HG02973 (cell line): ENCODE results near the gene TFB2M.

Experiments used
- ATAC-seq: cut with Tn5 transposase; IDR thresholded peaks from one replicate; pipeline ENCODE4 v1.9.1; 2021; ENCODE audit warnings: moderate library complexity; ENCODE audit not compliant: unreplicated experiment

TFB2M gene

DNA sequence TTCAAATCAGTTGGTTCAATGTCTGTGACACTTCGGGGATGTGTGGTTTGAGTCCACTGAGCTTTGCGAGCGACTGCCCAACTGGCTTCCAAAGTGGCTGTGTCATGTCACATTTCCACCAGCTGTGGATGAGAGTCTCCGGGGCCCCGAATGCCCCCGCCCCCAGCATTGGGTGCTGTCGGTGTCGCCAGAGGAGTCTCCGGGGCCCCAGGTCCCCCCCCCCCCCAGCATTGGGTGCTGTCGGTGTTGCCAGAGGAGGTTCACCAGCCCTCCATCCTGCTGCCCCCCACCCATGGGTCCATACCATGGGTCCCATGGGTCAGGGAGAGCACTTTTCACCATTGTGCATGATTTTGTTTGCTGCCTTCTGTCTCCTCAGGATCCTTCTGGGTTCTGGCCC, 49.9 kb downstream of the TFB2M start:
- ATAC-seq: no peak

DNA sequence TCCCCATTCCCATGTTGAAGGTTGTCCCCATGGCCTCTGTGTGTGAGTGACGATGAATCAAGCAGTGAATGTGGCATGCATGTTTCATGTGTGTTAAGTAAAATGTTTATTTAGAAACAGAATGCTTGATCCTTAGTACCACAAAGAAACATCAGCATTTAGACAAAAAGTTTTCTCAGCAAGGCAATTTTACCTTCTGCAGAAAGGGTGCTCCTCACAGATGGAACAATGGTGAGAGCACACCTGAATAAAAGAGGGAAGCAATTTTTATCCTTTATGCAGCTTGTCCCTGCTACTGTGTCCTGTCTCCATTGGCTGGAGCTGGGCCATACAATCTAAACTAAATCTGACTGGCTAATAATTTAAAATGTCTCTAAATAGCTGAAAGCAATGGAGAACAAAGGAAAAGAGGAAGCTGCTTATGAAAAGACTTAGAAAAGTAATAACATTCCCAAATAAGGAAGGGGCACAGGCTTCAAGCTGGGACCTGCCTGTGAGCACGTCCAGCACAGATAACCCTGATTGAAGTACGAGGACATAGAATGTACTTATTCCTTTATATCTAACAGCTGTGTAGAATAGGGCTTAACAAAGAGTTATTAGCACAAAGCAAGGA, 50.6 kb downstream of the TFB2M start:
- no peak for ATAC-seq

DNA sequence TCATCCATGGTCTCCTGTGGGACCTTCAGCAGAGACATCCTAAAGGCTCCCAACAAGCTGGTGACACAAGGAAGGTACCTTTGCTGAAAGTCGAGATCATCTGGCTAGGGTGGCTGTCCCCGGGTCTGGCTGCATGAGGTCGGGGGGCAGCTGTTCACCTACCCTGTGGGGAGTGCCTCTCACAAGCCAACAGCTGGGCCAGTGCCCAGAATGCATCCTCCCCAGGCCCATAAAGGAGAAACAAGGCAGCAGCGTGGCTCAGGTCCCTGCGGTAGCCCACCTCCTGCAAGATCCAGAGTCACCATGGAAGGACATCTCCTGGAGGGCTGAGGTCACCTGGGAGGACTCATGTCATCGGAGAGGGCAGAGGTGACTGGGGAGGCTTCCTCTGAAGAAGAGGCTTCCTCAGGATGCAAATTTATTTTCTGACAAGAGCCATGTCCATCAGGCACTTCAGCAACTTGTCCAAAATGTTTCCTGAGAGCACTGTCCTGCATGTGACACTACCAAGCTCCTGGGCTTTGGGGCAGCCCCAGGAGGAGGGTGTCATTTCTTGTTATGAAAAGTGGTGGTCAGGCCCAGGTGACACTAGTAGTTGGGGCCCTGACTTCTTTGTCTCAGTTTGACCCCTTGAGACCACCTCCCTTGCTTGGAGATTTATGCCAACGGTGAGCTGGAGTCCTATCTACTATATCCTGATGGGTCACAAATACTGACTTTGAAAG, 52.3 kb downstream of the TFB2M start:
- no peak for ATAC-seq

DNA sequence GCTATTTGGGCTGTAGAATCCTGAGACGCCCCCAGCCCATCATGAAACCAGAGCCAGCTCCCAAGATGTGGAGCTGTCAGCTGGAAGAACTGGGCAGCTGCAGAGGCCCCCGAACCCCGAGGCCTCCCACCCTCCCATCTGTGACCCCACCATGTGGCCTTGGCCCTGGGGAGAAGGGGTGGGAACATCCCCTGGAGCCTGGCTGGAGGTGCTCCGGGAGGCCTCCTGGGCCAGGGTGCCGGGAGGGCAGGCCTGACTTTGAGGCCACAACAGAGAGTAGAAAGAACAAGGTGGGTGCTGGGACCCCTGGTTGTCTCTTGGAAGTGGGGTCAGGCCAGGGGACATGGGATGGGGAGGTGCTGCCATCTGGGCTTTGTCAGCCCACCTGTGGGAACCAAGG, 53.0 kb downstream of the TFB2M start:
- ATAC-seq: no peak

DNA sequence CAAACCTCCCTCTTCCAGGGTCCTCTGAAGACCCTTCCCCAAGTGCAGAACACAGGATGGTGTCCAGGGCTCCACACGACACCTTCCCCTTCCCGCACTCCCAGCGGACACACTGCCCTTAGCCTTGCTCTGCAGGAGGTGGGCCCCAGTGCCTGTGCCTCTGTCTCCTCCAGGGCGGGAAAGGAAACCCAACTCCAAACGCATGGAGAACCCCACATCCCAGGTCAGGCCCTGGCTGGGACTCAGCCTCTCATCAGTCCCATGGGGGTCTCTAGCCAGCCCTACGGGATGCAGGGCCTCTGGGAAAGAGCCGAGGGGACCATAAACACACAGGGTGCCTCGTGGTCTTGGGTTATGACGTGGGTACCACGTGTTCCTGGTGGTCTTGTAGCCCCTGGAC, 53.4 kb downstream of the TFB2M start:
- no peak for ATAC-seq

DNA sequence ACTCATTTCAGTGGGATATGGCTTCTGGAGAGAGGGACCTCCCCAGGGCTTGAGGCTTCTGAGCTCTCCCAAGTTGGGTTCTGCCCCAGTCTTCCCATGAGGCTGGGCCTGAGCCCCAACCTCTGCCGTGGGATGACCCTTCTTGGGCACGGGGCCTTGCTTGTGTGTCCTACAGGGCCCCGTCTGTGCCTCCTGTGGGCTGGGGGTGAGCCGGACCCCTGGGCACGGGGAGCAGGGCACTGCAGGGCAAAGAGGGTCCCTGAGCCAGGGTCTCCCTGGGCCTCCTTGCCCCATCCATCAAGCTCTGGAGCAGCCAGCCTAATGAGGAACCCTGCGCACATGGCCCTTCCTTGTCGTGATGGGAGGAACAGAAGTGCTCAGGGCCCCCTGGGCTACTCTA, 53.8 kb downstream of the TFB2M start:
- no peak for ATAC-seq

DNA sequence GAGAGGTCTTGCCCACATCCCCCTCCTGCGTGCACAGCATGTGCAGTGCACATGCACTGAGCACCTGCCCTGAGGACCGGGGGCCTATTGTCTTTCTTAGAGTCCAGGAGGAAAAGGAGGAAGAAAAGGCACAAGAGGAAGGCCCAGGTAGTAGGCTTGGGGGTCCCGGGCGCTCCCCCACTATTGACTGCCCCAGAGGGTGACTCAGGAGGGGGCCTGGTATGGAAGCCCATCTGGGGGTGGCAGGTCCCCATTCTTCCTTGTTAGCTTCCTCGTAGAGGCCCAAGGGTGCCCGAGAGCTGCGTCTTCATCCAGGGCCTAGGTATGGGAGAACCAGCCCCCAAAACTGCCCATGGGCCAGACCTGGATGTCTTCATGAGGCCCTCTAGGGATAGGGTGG, 54.9 kb downstream of the TFB2M start:
- no peak for ATAC-seq

DNA sequence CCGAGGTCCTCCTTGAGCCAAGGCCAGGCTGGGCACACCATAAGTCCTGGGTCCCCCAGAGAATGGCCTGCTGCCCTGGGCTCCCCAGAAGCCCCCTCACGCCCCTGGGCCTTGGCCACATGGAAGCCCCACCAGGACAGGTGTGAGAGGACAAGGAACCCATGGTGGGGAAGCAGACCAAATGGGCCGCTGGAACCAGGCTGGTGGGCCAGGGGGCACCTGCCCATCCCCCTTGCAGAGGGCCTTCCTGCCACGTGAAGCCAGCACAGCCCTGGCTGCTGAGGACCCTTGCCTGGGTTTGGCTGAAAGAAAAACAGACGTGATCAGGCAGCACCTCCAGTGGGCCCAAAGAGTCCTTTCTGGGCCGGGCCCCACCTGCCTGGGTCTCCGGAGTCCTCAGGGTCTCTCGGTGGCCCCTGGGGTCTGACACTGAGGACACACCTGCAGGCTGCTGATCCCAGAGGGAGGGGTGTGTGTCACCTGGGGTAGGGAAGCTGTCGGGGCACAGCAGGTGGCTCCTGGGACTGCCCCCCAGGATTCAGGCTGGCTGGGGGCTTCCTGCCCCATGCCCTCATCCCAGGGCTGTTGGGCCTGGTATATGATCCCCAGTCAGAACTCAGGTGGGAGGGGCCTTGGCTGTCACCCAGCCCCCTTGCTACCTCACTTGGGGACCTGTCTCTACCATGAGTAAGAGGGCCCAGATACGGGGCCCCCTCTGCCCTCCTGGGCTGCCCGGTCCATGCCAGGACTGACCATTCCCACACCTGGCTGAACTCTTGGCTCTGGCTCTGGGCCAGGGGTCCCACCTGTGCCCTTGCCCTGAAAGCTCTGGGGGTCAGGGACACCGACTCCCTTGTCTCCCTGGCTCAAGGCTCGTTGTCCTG, 55.7 kb downstream of the TFB2M start:
- ATAC-seq: no peak

DNA sequence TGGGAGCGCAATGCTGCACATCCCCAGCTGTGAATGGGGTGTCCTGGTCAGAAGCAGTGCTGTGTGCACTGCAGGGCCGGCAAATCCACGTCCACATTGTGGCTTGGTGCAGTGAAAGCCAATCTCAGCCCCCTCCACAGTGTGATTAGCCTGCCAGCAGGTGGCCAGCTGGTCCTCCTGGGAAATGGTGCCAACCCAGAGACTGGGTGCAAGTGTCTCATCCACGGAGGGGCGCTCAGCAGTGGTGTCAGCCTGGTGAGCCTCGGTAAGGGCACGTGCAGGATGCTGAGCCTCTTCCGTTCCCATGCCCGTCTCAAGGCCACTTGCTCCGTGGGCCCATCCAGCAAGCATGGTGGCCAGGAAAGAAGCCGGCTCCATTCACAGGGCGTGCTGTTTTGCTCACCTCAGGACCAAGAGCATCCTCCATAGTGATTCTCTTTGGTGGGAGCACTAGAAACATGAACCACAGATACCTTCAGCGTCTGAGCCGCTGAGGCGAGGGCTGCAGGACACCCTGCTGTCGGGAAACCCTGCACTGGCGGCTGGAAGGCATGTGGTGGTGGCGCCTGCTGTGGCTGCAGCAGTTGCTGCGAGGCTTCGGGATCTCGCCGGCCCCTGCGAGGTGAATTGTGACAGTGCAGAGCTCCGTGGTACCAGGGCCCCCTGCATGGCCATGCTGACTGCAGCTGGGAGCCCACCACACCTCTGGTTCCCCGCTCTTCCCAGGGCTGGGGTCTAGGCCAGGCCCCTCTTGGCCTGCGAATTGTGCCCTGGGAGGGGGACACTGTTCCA, 57.0 kb downstream of the TFB2M start:
- ATAC-seq: no peak

DNA sequence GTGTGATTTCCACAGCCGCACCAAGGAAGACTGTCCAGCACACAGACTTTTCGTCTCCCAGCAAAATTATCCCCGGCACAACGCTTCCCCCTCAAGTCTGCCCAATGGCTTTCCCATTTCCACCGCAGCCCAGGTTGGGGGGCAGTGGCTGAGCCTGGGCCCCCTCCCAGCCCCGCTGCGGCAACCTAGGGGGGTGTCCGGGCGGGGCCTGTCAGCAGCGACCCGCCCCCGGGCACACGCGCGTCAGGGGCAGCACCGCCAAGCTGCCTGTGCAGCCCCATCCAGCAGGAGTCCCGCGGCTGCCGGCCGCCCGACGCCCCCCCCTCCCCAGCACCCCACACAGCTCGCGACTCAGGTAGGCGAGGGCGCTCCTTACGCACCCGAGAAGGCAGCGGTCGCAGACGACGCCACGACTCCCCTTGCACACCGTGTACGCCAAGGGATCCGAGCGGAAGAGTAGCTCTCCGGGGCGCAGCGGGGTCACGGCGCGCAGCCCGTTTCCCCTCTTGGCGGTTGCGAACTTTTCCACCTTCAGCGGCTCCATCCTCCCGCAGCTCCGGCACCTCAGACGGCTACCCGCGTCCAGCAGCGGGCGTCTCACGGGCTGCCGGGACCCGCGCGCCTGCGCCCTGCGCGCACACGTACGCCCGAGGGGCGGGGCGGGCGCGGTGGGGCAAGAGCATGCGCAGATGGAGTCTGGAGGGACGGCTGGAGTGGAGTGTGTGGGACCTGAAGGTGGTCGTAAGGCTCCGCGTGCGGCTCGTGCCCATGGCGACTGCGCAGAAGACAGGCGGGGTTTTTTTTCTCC, 59.2 kb downstream of the TFB2M start, which contains the start of gene SMYD3:
SMYD3 (minus strand) TSS at position 606 of the 808 bp plus-strand sequence.
- ATAC-seq: peak; percentile 90

DNA sequence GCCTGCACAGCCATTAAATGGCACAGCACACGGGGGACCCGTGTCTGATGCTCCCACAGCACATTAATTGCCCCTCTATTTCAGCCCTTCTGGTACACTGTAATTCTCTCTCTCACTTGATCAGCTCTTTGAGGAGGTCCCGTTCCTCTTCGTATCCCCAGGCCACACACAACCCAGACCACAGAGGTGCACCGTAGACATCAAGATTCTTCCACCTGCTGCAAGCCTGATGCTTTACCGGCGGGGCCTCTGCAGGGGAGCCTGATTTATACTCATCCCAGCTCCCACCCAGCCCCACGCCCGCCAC, 59.7 kb downstream of the TFB2M start:
- ATAC-seq: no peak

DNA sequence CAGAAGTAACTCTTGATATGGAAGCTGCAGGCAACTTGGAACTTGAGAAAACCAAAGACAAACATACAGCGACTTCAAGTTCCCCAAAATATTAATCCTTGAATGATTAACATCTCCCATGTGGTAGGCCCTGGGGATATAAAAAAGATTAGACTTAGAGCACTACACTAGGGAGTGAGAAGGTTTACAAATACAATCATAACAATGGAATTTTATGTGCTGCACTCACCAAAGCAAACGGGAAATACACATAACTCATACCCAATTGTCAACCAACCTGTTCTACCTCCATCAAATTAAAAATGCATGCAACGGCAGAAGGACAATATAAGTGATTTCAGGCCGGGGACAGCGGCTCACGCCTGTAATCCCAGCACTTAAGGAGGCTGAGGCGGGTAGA, 62.7 kb downstream of the TFB2M start:
- no peak for ATAC-seq

DNA sequence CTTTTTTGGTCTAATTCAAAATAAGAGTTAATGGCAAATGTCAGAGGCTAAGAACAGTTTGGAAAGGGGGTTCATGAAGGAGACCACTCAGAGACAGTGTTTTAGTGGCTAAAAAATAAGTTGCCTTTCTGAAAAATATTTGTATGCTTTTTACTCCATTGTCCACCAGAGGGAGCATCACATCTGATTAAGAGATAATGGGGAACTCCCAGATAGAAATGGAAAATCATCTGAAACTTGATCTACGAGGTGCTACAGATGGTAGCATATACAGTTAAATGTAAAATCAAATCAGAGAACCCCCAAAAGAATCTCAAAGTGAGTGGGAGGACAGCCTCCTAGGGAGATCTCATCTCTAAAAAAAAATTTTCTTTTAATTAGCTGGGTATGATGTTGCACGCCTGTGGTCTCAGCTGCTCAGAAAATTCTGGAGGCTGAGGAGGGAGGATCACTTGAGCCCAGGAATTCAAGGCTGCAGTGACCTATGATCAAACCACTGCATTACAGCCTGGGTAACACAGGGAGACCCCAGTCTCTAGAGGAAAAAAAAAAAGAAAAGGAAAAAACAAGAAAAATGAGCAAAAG, 68.6 kb downstream of the TFB2M start:
- peak; percentile 55 for ATAC-seq

DNA sequence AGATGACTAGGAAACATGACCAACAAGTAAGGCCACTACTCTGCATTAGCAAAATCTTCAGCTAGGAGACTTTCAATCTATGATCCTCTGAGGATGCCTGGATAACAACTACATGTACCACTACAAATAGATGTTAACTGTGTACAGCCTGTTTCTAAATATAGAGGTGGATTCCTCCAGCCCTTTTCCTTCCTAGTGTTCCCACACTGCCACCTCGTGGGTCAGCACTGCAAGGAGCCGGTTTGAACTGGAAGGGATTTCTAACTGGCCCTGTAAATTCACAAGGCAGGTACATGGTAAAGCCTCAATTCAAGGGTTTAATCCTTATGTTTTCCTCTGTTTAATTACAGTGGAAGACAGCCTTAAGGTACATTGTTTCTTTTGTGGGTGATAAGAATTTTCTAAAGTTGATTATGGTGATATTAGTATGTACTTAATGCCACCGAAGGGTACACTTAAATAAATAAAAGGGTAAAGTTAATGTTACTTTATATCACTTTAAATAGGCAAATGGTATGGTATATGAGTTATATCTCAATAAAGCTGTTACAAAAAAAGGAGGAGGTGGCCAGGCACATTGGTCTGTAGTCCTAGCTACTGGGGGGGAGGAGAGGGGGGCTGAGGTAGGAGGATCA, 73.3 kb downstream of the TFB2M start:
- no peak for ATAC-seq

DNA sequence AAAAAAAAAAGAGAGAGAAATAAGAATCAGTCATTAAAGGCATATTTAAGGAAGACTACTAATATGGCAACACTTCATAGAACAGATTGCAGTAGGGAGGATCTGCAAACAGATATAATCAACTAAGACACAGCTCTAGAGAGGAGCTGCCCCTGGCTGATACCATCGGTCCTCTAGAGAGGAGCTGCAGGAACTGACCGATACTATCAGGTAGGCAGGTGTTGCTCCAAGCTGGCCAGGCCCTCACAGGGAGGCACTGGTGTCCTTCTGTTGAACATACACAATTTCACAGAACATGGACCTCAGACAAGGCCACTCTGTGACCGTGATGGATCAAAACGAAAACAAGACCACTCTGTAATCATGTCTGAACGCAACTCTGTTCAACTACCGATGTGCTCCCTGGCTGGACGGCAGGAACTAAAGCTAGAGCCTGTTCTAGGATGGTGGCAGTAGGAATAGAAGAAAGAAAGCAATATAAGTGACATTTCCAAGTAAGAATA, 74.5 kb downstream of the TFB2M start:
- ATAC-seq: no peak
